B cell (primary cell): ENCODE results near the gene CHD1. TPM values are rescaled to one million over a fixed set of nuclear protein-coding genes. Genes with fewer than 3 reads are reported as not detected.

Experiments
- ATAC-seq: fragments of 200-7000 bp; cut with Tn5 transposase; one replicate; pipeline ENCODE4 v1.10.0; 2021; ENCODE audit warnings: low read depth, mild to moderate bottlenecking, moderate number of reproducible peaks, moderate library complexity
- CTCF ChIA-PET: fragments of 350-600 bp; sonication (Branson Sonifier 250); formaldehyde crosslinking; loops from one replicate; lab custom pipeline; 2021; ENCODE audit warnings: antibody characterized with exemption, inconsistent platforms; lab: Charles Lee
- POLR2A ChIA-PET: fragments of 350-600 bp; sonication (Branson Sonifier 250); formaldehyde crosslinking; loops from one replicate; lab custom pipeline; 2021; ENCODE audit warnings: antibody characterized with exemption; lab: Charles Lee
- DNase-seq: peaks from one replicate; pipeline ENCODE4 v3.0.0; 2013
- H2AFZ ChIP-seq: 2 replicates; pipeline ENCODE4 v1.6.1; 2012; ENCODE audit warnings: mild to moderate bottlenecking, low read depth, low read length; ENCODE audit not compliant: insufficient read depth, poor library complexity, severe bottlenecking
- H3K27ac ChIP-seq, 2 donors: 1 replicate in 1 of 2; 2 replicates in 1 of 2; pipeline ENCODE4 v1.5.1; 2012 to 2013; ENCODE audit warnings: low read length in 2 of 2, mild to moderate bottlenecking in 2 of 2, moderate library complexity in 1 of 2
- H3K27me3 ChIP-seq, 4 experiments: fragments of 200-600 bp in 1 of 4; sonication (generic) in 1 of 4; replicated peaks in 1 of 4; 1 replicate in 2 of 4; 2 replicates in 2 of 4; pipeline versions ENCODE4 v1.6.1 to v1.7.0; 2013 to 2016; ENCODE audit warnings: low read length in 3 of 4, mild to moderate bottlenecking in 2 of 4, mixed read lengths in 1 of 4, moderate library complexity in 1 of 4; ENCODE audit not compliant: insufficient read depth in 4 of 4, control insufficient read depth in 3 of 4; ENCODE audit errors: control extremely low read depth in 1 of 4
- H3K36me3 ChIP-seq, 2 experiments: replicated peaks in 1 of 2; 1 replicate in 1 of 2; 2 replicates in 1 of 2; pipeline versions ENCODE4 v1.6.1 to v1.7.1; 2013; ENCODE audit warnings: low read length in 1 of 2; ENCODE audit not compliant: insufficient read depth in 2 of 2, control insufficient read depth in 1 of 2; ENCODE audit errors: control extremely low read depth in 1 of 2, extremely low read depth in 1 of 2
- H3K4me1 ChIP-seq, 2 donors: fragments of 200-600 bp in 1 of 2; sonication (generic) in 1 of 2; 1 replicate in 1 of 2; 2 replicates in 1 of 2; pipeline versions ENCODE4 v1.5.1 to v1.6.1; 2013 to 2017; ENCODE audit warnings: low read length in 2 of 2; ENCODE audit not compliant: control insufficient read depth in 2 of 2, insufficient read depth in 2 of 2
- H3K4me2 ChIP-seq: replicated peaks from 2 replicates; pipeline ENCODE3; 2012; ENCODE audit warnings: mild to moderate bottlenecking, low read depth, low read length; ENCODE audit not compliant: poor library complexity, severe bottlenecking
- H3K4me3 ChIP-seq, 5 experiments: fragments of 200-600 bp in 1 of 5; sonication (generic) in 1 of 5; 1 replicate in 3 of 5; 2 replicates in 2 of 5; pipeline versions ENCODE4 v1.5.1 to v1.7.0; 2011 to 2016; ENCODE audit warnings: low read length in 4 of 5, mild to moderate bottlenecking in 4 of 5, low read depth in 2 of 5, control low read depth in 1 of 5, moderate library complexity in 1 of 5; ENCODE audit not compliant: insufficient read depth in 1 of 5; ENCODE audit errors: control extremely low read depth in 1 of 5, extremely low read depth in 1 of 5
- H3K79me2 ChIP-seq: fragments of 200-600 bp; sonication (generic); one replicate; pipeline ENCODE4 v1.6.0; 2016; ENCODE audit warnings: low read length; ENCODE audit not compliant: control insufficient read depth, insufficient read depth
- H3K9ac ChIP-seq: fragments of 200-600 bp; sonication (generic); 2 replicates; pipeline ENCODE4 v1.6.1; 2017; ENCODE audit warnings: mild to moderate bottlenecking, low read length, moderate library complexity
- H3K9me3 ChIP-seq, 3 donors: one replicate each; pipeline versions ENCODE4 v1.6.1 to v1.7.1; 2013; ENCODE audit warnings: low read length in 2 of 3; ENCODE audit not compliant: control insufficient read depth in 2 of 3, insufficient read depth in 1 of 3; ENCODE audit errors: control extremely low read depth in 1 of 3
- H4K20me1 ChIP-seq: 2 replicates; pipeline ENCODE4 v1.6.0; 2012; ENCODE audit warnings: mild to moderate bottlenecking, low read length; ENCODE audit not compliant: insufficient read depth, control insufficient read depth, poor library complexity, severe bottlenecking
- H3K27ac Mint-ChIP-seq: one replicate; pipeline ENCODE4 v1.8.0; 2021; ENCODE audit warnings: mixed read lengths
- H3K27me3 Mint-ChIP-seq: one replicate; pipeline ENCODE4 v1.8.0; 2021; ENCODE audit warnings: mixed read lengths
- H3K4me1 Mint-ChIP-seq: one replicate; pipeline ENCODE4 v1.8.0; 2021; ENCODE audit warnings: mixed read lengths
- H3K4me3 Mint-ChIP-seq: one replicate; pipeline ENCODE4 v1.8.0; 2021; ENCODE audit warnings: mixed read lengths
- H3K9me3 Mint-ChIP-seq: one replicate; pipeline ENCODE4 v1.8.0; 2022; ENCODE audit warnings: mixed read lengths; ENCODE audit not compliant: insufficient read depth
- CTCF ChIP-seq: fragments of 200-600 bp; IDR thresholded peaks from one replicate; pipeline ENCODE4 v1.8.0; 2022; ENCODE audit warnings: antibody characterized with exemption, mild to moderate bottlenecking
- EZH2 ChIP-seq: IDR thresholded peaks from 2 replicates; pipeline ENCODE4 v1.6.1; 2012; ENCODE audit warnings: borderline replicate concordance, low read depth, mild to moderate bottlenecking, moderate library complexity, low read length; ENCODE audit not compliant: insufficient read depth, poor library complexity, severe bottlenecking
- WGBS: methylation state at CpG from one replicate; pipeline ENCODE4 v1.1.5; 2013; ENCODE audit warnings: missing lambda C conversion rate; ENCODE audit not compliant: insufficient coverage; 5-methylcytosine and 5-hydroxymethylcytosine counted together
- intact Hi-C: fragments of 100-400 bp; cut with micrococcal nuclease; formaldehyde crosslinking; loops from one replicate; pipeline ENCODE4 v1.10.0; 2022
- polyA plus RNA-seq: library from polyadenylated mRNA; depleted of rRNA; stranded (reverse); fragments of >200 nt; gene quantifications from 2 replicates; pipeline ENCODE4 v1.2.3, GENCODE V29; 2012
- total RNA-seq, 2 donors: library from RNA; stranded (reverse); fragments of 120-200 nt in 1 of 2; gene quantifications; 1 replicate in 1 of 2; 2 replicates in 1 of 2; pipeline versions ENCODE4 v1.2.3 to v1.2.4, GENCODE V29; 2013 to 2022

The CHD1 gene
- total and polyA plus RNA-seq, 2 donors (not counting 1 experiment from before 2014, with no cell fraction given) = 27.8 to 91.4 TPM

GRCh38 chr5:98917433-98917832, 11.4 kb downstream of the CHD1 start:
- intact Hi-C loops = no loop called here
- H3K27ac ChIP-seq = peak overlapping the region in 1 of 2 donors; percentile 7
- Mint-ChIP-seq H3K9me3 (no peaks in the 10 kb centered on the region), H3K4me3 (no peak overlapping the region), H3K27me3 (no peaks in the 10 kb centered on the region), H3K27ac (peak overlapping the region; percentile 7), H3K4me1 (peaks cover 58% of the 10 kb centered on the region)
- H3K9me3 ChIP-seq = no peaks in the 10 kb centered on the region
- peaks cover 11 to 15% of the 10 kb centered on the region in 2 donors for H3K4me1 ChIP-seq
- TF ChIP-seq EZH2 = no peak
- TF ChIP-seq CTCF = no peak
- DNase-seq = no peak
- no peak overlapping the region for H3K4me3 ChIP-seq
- peaks cover 79% of the 10 kb centered on the region for H4K20me1 ChIP-seq
- no peak overlapping the region for H2AFZ ChIP-seq
- H3K79me2 ChIP-seq = peaks cover 99% of the 10 kb centered on the region
- ChIA-PET POLR2A (no interaction called here), CTCF (interaction anchor here (0.7 to 1.4 kb wide), 4 partner anchors 36 to 144 kb away, joined by 3 to 7 read pairs (median 4); no protein-coding TSS in a partner anchor)
- H3K9ac ChIP-seq = no peak overlapping the region
- H3K36me3 ChIP-seq = peaks cover 3 to 57% of the 10 kb centered on the region in 2 experiments
- 100% methylated on average over 1 of the region's 2 CpGs for WGBS
- no peak overlapping the region for H3K4me2 ChIP-seq
- no peaks in the 10 kb centered on the region for H3K27me3 ChIP-seq
- ATAC-seq = no peak

- H3K9ac ChIP-seq = no peak overlapping the region
- no CpG with 5 or more reads among the region's 2 CpGs for WGBS
- peaks cover 3 to 49% of the 10 kb centered on the region in 2 experiments for H3K36me3 ChIP-seq
- no peak overlapping the region for H3K4me3 ChIP-seq
- DNase-seq = no peak
- H3K27ac Mint-ChIP-seq = no peak overlapping the region
- peak overlapping the region in 1 of 2 donors; percentile 1 for H3K27ac ChIP-seq
- peaks cover 98% of the 10 kb centered on the region for H3K79me2 ChIP-seq
- no peak overlapping the region for H3K4me2 ChIP-seq
- H3K9me3 ChIP-seq = no peaks in the 10 kb centered on the region
- CTCF ChIA-PET = no interaction called here
- intact Hi-C loops = no loop called here
- ATAC-seq = no peak
- H3K4me1 ChIP-seq = peaks cover 7 to 12% of the 10 kb centered on the region in 2 donors
- no peak overlapping the region for H3K4me3 Mint-ChIP-seq
- POLR2A ChIA-PET = no interaction called here
- peaks cover 54% of the 10 kb centered on the region for H3K4me1 Mint-ChIP-seq
- H4K20me1 ChIP-seq = peaks cover 74% of the 10 kb centered on the region
- no peak overlapping the region for H2AFZ ChIP-seq
- TF ChIP-seq EZH2 = no peak
- TF ChIP-seq CTCF = no peak
- no peaks in the 10 kb centered on the region for H3K9me3 Mint-ChIP-seq
- no peaks in the 10 kb centered on the region for H3K27me3 Mint-ChIP-seq
- no peaks in the 10 kb centered on the region for H3K27me3 ChIP-seq
Measured at GRCh38 chr5:98916540-98916939, 12.3 kb downstream of the CHD1 start.
